Mucosa of stomach (tissue), 1 donor: ENCODE results near the gene CD46.

Source experiments
- H3K27me3 ChIP-seq: one replicate; pipeline ENCODE4 v1.7.0; 2013; ENCODE audit warnings: mild to moderate bottlenecking, low read length; ENCODE audit not compliant: control insufficient read depth, insufficient read depth
- H3K36me3 ChIP-seq: one replicate; pipeline ENCODE4 v1.7.0; 2013; ENCODE audit warnings: low read length; ENCODE audit not compliant: control insufficient read depth, insufficient read depth
- H3K4me1 ChIP-seq: one replicate; pipeline ENCODE4 v1.7.0; 2013; ENCODE audit warnings: mild to moderate bottlenecking, low read length; ENCODE audit not compliant: control insufficient read depth, insufficient read depth
- H3K4me3 ChIP-seq: one replicate; pipeline ENCODE4 v1.7.0; 2013; ENCODE audit warnings: low read length
- H3K9ac ChIP-seq: one replicate; pipeline ENCODE4 v1.7.0; 2013; ENCODE audit warnings: mild to moderate bottlenecking, low read length, moderate library complexity
- H3K9me3 ChIP-seq: one replicate; pipeline ENCODE4 v1.7.0; 2013; ENCODE audit warnings: mild to moderate bottlenecking, low read length, moderate library complexity; ENCODE audit not compliant: control insufficient read depth
- donor health status: Pancreatic carcinoma.

The CD46 gene

DNA sequence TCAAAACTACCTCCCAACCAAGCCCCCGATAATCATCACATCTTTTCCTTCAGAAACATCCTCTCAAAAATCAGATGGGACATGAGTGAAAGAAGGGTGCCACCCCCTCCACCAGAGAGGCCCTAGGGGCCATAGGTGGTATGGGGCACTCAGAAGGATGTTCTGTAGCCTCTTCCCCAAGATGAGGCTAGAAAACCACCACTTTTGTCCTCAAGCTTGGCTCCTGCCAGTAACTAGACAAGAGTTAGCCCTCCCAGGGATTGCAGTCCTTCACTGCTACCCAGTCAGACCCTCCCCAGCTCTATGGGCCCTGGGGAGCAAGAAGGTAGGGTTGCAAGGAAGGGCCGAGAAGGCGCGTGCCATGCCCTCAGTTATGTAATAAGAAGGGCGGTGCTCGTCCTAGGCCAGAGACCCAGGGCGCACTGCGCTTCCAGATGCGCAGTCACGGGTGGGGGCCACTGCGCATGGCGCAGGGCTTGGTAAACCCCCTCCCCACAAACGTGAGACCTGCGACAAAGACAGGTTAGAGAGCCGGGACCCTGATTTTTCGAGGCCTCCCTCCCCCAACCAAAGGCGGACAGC, 69.7 kb downstream of the CD46 start:
- H3K9me3 ChIP-seq: no peaks in the 10 kb centered on the region
- H3K9ac ChIP-seq: peak overlapping the region; percentile 99
- H3K27me3 ChIP-seq: no peaks in the 10 kb centered on the region
- peaks cover 16% of the 10 kb centered on the region for H3K36me3 ChIP-seq
- peak overlapping the region; percentile 94 for H3K4me3 ChIP-seq
- peaks cover 66% of the 10 kb centered on the region for H3K4me1 ChIP-seq

- Histone ChIP-seq H3K4me1 (peaks cover 67% of the 10 kb centered on the region), H3K27me3 (no peaks in the 10 kb centered on the region), H3K4me3 (peak overlapping the region; percentile 94), H3K9me3 (no peaks in the 10 kb centered on the region), H3K9ac (peak overlapping the region; percentile 99), H3K36me3 (peaks cover 10% of the 10 kb centered on the region)
Measured at GRCh38 chr1:207822124-207822601, 70.3 kb downstream of the CD46 start.

- H3K4me1 ChIP-seq: peaks cover 67% of the 10 kb centered on the region
- peak overlapping the region; percentile 99 for H3K9ac ChIP-seq
- peak overlapping the region; percentile 94 for H3K4me3 ChIP-seq
- H3K27me3 ChIP-seq: no peaks in the 10 kb centered on the region
- peaks cover 7% of the 10 kb centered on the region for H3K36me3 ChIP-seq
- H3K9me3 ChIP-seq: no peaks in the 10 kb centered on the region
Measured at GRCh38 chr1:207822602-207823451, 71.0 kb downstream of the CD46 start.

DNA sequence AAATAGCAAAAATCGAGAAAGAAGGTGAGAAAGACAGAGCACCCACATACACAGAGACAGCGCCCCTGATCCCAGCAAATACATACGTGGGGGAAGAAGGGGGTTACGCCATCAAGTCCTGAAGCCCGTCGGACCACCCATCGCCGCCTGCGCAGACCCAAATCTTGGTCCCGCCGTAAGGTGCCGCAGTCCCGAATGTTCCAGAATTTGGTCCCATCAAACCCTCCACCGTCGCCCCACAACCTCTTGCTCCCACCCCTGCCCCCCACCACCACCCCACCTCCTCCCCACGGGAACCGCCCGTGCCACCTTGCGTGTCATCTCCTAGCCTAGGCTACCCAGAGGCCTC, 71.7 kb downstream of the CD46 start:
- H3K9ac ChIP-seq: peak overlapping the region; percentile 99
- peak overlapping the region; percentile 94 for H3K4me3 ChIP-seq
- peaks cover 70% of the 10 kb centered on the region for H3K4me1 ChIP-seq
- peaks cover 7% of the 10 kb centered on the region for H3K36me3 ChIP-seq
- H3K9me3 ChIP-seq: no peaks in the 10 kb centered on the region
- no peaks in the 10 kb centered on the region for H3K27me3 ChIP-seq

DNA sequence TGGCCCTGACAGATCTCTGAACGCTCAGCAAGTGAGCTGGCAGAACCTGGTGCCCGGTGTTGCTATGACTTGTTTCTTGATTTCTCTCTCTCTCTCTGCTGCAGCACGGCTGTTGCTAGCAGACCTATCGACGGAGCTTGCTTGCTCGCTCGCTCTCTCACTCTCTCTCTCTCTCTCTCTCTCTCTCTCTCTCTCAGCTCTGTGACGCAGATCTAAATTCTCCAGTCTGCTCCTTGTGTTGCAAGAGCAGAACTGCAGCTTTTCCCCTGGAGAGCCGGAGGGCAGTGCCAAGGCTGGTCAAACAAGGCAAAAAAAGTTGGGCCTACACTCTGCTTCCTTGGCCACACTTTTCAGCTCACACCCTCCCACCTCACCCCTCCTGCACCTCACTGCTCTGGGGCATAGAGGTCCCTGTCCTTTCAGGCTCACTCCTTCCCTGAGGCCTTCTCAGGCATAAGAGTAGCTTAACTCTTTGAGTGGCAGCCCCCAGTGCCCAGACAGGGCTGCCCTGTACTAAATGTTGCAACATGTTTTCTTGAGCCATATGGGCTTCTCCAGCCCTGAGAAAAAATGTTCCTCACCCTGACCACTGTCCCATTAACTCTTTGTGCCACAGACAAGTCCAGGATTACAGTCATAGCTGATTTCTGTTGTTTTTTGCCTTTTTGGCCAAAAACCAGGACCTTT, 72.2 kb downstream of the CD46 start:
- H3K27me3 ChIP-seq: no peaks in the 10 kb centered on the region
- H3K9ac ChIP-seq: peak overlapping the region; percentile 99
- H3K4me1 ChIP-seq: peaks cover 69% of the 10 kb centered on the region
- H3K36me3 ChIP-seq: peaks cover 7% of the 10 kb centered on the region
- no peak overlapping the region for H3K4me3 ChIP-seq
- H3K9me3 ChIP-seq: no peaks in the 10 kb centered on the region

- H3K4me1 ChIP-seq: peaks cover 61% of the 10 kb centered on the region
- no peaks in the 10 kb centered on the region for H3K36me3 ChIP-seq
- H3K27me3 ChIP-seq: no peaks in the 10 kb centered on the region
- H3K9me3 ChIP-seq: no peaks in the 10 kb centered on the region
- no peak overlapping the region for H3K4me3 ChIP-seq
- H3K9ac ChIP-seq: peak overlapping the region; percentile 99
Measured at GRCh38 chr1:207824691-207825408, 73.0 kb downstream of the CD46 start.

GRCh38 chr1:207825409-207825695, 73.5 kb downstream of the CD46 start:
- H3K27me3 ChIP-seq: no peaks in the 10 kb centered on the region
- no peaks in the 10 kb centered on the region for H3K9me3 ChIP-seq
- H3K4me3 ChIP-seq: peak overlapping the region; percentile 22
- no peaks in the 10 kb centered on the region for H3K36me3 ChIP-seq
- H3K4me1 ChIP-seq: peaks cover 57% of the 10 kb centered on the region
- peak overlapping the region; percentile 61 for H3K9ac ChIP-seq

GRCh38 chr1:207825719-207826556, 74.1 kb downstream of the CD46 start:
- peaks cover 63% of the 10 kb centered on the region for H3K4me1 ChIP-seq
- H3K9ac ChIP-seq: peak overlapping the region; percentile 61
- no peaks in the 10 kb centered on the region for H3K9me3 ChIP-seq
- H3K36me3 ChIP-seq: no peaks in the 10 kb centered on the region
- H3K4me3 ChIP-seq: peak overlapping the region; percentile 22
- no peaks in the 10 kb centered on the region for H3K27me3 ChIP-seq

DNA sequence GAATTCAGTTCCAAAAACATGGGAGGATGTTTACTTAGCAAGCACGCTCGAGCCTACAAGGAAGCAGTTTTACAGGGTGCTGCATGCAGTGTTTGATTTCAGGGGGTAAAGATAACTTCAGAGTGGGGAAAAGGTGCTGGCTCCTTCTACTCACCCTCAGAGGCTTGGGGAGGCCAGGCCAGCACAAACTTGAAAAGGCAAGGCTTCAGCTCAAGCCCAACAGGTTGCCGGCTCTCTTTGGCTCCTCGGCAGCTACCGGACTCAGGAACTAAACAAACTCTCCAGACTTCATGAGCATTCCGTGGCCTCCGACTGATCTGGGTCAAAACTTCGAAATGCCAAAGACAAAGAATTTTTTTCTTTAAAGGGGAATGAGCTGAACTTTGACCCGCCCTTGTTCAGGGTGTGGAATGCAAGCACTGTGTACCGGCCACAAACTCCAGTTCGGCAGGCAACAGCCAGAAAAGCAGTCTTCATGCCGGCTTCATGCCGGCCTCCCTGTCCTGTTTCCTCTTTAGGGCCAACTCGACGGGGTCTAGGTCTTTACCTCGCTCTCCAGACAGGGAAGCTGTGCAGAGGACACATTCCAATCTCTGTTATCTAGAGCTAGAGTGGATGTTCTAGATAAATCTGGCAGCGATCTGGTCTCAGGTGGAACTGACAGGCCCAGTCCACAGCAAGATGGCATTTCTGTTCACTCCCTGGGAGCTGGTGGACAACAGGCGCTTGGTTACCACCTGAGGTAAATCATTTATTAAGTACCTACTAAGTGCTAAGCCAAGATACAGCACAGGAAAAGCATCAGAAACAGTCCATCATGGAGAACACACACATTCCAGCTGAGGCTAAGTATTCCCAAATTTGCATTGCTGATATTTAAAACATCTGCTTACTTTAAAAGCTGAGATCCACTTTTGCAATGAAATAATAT, 75.0 kb downstream of the CD46 start:
- Histone ChIP-seq H3K9me3 (no peaks in the 10 kb centered on the region), H3K4me1 (peaks cover 64% of the 10 kb centered on the region), H3K27me3 (no peaks in the 10 kb centered on the region), H3K4me3 (peak overlapping the region; percentile 22), H3K36me3 (no peaks in the 10 kb centered on the region), H3K9ac (peak overlapping the region; percentile 61)

DNA sequence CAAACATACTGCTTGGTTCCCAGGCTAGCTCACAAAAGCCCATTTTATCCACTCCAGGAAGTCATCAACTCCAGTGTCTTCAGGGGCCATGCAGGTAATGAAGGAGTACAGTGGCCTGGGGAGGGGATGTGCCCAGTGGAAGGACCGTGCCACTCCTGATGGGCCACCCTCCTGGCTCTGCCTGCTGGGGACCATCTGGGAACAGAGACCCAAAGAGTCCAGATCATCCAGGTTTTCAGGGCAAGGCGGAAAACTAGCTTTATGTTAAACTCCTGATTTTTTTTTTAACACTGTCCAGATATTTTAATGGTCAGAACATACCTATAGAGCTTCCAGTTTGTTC, 75.6 kb downstream of the CD46 start:
- no peaks in the 10 kb centered on the region for H3K9me3 ChIP-seq
- H3K9ac ChIP-seq: peak overlapping the region; percentile 61
- H3K27me3 ChIP-seq: no peaks in the 10 kb centered on the region
- H3K36me3 ChIP-seq: no peaks in the 10 kb centered on the region
- no peak overlapping the region for H3K4me3 ChIP-seq
- peaks cover 70% of the 10 kb centered on the region for H3K4me1 ChIP-seq
